Activated naive CD4-positive, alpha-beta T cell treated with anti-CD3 and anti-CD28 coated beads for 36 hours (primary cell): ENCODE measurements around the gene LHFPL4. TPM values are rescaled to one million over a fixed set of nuclear protein-coding genes. Genes with fewer than 3 reads are reported as not detected.
"Not testable (repeated sequence)": the region's sequence is repeated elsewhere in the genome, so short reads cannot be mapped to it uniquely, and the experiment has no call there.

ENCODE experiments used
- CTCF ChIA-PET: fragments of 350-600 bp; sonication (Branson Sonifier 250); formaldehyde crosslinking; loops from one replicate; lab custom pipeline; 2021; ENCODE audit warnings: antibody characterized with exemption; lab: Charles Lee
- DNase-seq: peaks from one replicate; pipeline ENCODE4 v3.0.0-alpha.2; 2020
- H3K27ac Mint-ChIP-seq: one replicate; pipeline ENCODE4 v1.8.0; 2021; ENCODE audit warnings: mild to moderate bottlenecking, mixed read lengths
- H3K27me3 Mint-ChIP-seq: one replicate; pipeline ENCODE4 v1.8.0; 2021; ENCODE audit warnings: low read depth, mixed read lengths
- H3K36me3 Mint-ChIP-seq: one replicate; pipeline ENCODE4 v1.8.0; 2021; ENCODE audit warnings: low read depth, mixed read lengths
- H3K4me1 Mint-ChIP-seq: one replicate; pipeline ENCODE4 v1.8.0; 2021; ENCODE audit warnings: low read depth, mixed read lengths
- H3K4me3 Mint-ChIP-seq: one replicate; pipeline ENCODE4 v1.8.0; 2021; ENCODE audit warnings: mild to moderate bottlenecking, moderate library complexity, mixed read lengths
- H3K9me3 Mint-ChIP-seq: one replicate; pipeline ENCODE4 v1.8.0; 2021; ENCODE audit warnings: mixed read lengths
- intact Hi-C: fragments of 100-400 bp; cut with micrococcal nuclease; formaldehyde crosslinking; loops from one replicate; pipeline ENCODE4 v1.15.1; 2023
- total RNA-seq, 2 experiments: library from RNA; stranded (reverse); gene quantifications; one replicate each; pipeline ENCODE4 v1.2.3, GENCODE V29; 2021

The LHFPL4 gene
- total RNA-seq, 2 experiments from 2014 or later: not detected

DNA sequence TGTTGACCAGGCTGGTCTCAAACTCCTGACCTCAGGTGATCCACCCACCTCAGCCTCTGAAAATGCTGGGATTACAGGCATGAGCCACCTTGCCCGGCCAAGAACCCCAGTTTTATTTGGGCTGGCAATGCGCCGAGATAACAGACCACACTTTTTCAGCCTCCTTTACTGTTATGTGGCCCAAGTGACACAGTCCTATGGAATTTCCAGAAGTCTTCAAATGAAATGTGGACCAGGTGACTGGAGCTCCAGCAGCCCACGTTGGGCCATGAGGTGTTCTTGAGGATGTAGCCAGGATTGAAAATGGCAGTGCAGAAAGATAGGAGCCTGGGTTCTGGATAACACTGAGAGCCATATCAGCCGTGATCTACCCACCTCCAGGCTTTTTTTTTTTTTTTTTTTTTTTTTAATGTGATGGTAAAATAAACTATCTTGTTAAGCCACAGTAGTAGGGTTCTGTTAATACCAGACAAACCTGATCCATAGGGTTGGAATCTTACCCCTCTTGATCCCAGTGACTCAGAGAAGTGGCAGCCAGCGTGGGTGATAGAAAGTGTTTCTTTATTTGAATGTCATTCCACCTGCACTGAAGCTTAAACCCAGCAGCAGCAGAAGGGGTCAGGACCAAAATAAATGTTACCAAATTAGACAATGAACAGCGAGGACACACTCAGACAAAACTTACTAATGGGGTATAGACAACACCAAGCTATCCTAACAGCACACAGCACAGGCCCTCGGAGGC is 55.6 kb downstream of the LHFPL4 start:
- Mint-ChIP-seq H3K9me3 (no peaks in the 10 kb centered on the region), H3K4me3 (no peak overlapping the region), H3K27ac (no peak overlapping the region), H3K4me1 (peaks cover 6% of the 10 kb centered on the region), H3K36me3 (peaks cover 4% of the 10 kb centered on the region), H3K27me3 (peaks cover 19% of the 10 kb centered on the region)
- no peak for DNase-seq
- CTCF ChIA-PET: no interaction called here
- intact Hi-C loops: no loop called here

DNA sequence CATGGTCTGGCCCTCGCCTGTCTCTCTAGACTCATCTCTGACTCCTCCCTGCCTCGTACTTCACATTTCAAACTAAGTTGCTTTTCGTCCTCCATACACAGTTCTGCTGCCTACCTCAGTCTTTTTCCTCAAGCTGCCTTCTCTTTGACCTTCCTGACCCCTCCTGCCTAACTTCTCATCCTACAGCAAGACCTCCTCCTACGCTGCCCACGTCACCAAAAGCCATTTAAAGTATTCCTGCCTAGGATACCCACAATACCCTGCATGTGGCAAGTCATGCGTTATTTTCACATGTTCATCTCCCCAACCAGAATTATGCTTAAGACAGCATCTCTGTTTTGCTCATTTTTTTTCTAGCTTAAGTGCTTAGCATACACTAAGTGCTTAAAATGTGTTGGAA is 56.7 kb downstream of the LHFPL4 start:
- no peak overlapping the region for H3K27ac Mint-ChIP-seq
- H3K4me1 Mint-ChIP-seq: peaks cover 6% of the 10 kb centered on the region
- CTCF ChIA-PET: no interaction called here
- peaks cover 4% of the 10 kb centered on the region for H3K36me3 Mint-ChIP-seq
- H3K9me3 Mint-ChIP-seq: no peaks in the 10 kb centered on the region
- DNase-seq: no peak
- H3K4me3 Mint-ChIP-seq: no peak overlapping the region
- peaks cover 19% of the 10 kb centered on the region for H3K27me3 Mint-ChIP-seq
- intact Hi-C loops: no loop called here

DNA sequence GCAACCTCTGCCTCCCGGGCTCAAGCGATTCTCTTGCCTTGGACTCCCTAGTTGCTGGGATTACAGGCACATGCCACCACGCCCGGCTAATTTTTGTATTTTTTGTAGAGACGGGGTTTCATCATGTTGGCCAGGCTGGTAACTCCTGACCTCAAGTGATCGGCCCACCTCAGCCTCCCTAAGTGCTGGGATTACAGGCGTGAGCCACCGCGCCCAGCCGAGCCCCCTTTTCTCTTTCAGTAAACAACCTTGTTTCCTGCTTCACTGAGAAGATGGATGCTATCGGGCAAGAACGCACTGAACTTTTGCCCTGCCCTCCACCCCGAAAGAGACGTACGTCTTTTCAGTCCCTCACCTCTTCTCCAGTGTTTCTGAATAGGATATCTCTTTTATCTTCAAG is 59.6 kb downstream of the LHFPL4 start:
- DNase-seq, H3K36me3 Mint-ChIP-seq, H3K27me3 Mint-ChIP-seq, H3K4me3 Mint-ChIP-seq, H3K4me1 Mint-ChIP-seq, intact Hi-C loops, H3K9me3 Mint-ChIP-seq, H3K27ac Mint-ChIP-seq: not testable (repeated sequence)
- CTCF ChIA-PET: interaction anchor here (1.2 kb wide), 1 partner anchor 10 kb away, joined by 5 read pairs; no protein-coding TSS in a partner anchor

DNA sequence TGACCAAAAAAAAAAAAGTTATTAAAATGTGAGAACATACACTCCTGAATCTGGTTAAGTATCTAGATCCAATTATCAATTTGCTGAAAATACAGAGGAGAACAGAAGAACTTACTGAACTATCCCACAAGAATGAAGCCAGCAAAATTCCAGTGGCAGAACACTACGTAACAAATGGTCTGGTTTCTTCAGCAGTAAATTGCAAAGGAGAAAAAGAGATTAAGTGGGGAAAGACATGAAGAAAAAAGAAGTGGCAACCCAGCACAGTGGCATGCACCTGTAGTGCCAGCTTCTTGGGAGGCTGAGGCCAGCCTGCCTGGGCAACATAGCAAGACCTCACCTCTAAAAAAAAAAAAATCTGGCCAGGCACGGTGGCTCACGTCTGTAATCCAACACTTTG is 62.1 kb downstream of the LHFPL4 start:
- intact Hi-C loops: no loop called here
- CTCF ChIA-PET: interaction anchor here (0.7 to 1.4 kb wide), 3 partner anchors 12 to 547 kb away, joined by 3 to 8 read pairs (median 3); no protein-coding TSS in a partner anchor
- Mint-ChIP-seq H3K4me1 (no peaks in the 10 kb centered on the region), H3K27ac (no peak overlapping the region), H3K27me3 (no peaks in the 10 kb centered on the region), H3K36me3 (peaks cover 13% of the 10 kb centered on the region), H3K4me3 (no peak overlapping the region), H3K9me3 (peaks cover 12% of the 10 kb centered on the region)
- no peak for DNase-seq

DNA sequence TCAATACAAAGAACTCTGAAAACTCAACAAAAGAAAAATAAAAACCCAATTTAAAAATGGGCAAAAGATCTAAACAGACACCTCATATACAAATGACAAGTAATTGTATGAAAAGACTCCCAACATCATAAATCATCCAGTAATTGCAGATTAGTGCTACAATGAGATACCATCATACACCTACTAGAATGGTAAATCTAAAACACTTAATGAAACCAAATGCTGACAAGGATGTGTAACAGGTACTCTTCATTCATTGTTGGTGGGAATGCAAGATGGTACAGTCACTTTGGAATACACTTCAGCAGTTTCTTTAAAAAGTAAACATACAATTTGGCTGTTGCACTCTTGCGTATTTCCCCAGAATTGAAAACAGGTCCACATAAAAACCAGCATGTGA is 68.4 kb downstream of the LHFPL4 start:
- H3K4me3 Mint-ChIP-seq: no peak overlapping the region
- no peaks in the 10 kb centered on the region for H3K4me1 Mint-ChIP-seq
- CTCF ChIA-PET: interaction anchor here (0.7 kb wide), 1 partner anchor 118 kb away, joined by 3 read pairs; no protein-coding TSS in a partner anchor
- no peak for DNase-seq
- H3K27me3 Mint-ChIP-seq: no peaks in the 10 kb centered on the region
- H3K27ac Mint-ChIP-seq: no peak overlapping the region
- intact Hi-C loops: no loop called here
- peaks cover 35% of the 10 kb centered on the region for H3K36me3 Mint-ChIP-seq
- H3K9me3 Mint-ChIP-seq: peaks cover 13% of the 10 kb centered on the region

DNA sequence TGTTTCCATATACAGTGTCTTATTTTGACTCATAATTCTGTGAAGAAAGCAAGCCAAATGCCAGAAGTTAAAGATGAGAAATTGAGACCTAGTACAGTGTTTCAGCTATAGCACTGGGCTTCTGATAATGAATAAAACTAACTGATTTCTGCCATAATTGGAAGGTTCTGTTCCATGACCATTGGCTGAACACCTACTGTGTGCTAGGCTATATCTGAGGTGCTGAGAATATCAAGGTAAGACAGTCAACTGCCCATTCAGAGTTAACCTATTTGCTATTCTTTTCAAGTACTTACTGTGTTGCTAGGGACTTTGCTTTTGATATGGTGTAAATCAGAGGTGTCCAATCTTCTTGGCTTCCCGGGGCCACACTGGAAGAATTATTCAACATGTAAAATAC is 73.4 kb downstream of the LHFPL4 start:
- intact Hi-C loops: no loop called here
- H3K36me3 Mint-ChIP-seq: peaks cover 61% of the 10 kb centered on the region
- CTCF ChIA-PET: interaction anchor here (0.7 kb wide), 1 partner anchor 22 kb away, joined by 3 read pairs; no protein-coding TSS in a partner anchor

DNA sequence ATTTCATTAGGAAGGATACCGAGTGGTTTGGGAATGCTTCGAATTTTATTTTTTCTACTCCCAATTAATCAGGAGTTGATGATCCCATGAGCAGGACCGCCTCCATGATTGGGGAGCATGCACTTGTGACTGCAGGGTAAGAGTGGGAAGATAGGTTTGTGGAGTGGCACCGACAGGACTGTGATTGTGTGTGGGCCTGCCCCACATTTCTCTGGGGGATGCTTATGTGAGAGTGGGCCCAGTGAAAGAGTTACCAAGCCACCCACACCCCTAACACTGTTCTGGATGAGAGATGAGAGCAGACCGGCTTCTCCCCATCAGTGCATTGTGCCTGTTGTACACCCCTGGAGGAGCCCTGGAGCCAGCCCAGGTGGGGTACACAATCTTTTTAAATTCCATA is 76.7 kb downstream of the LHFPL4 start:
- Mint-ChIP-seq H3K27ac (no peak overlapping the region), H3K36me3 (peaks cover 71% of the 10 kb centered on the region), H3K4me3 (no peak overlapping the region), H3K27me3 (no peaks in the 10 kb centered on the region), H3K4me1 (no peaks in the 10 kb centered on the region), H3K9me3 (no peaks in the 10 kb centered on the region)
- no peak for DNase-seq
- CTCF ChIA-PET: interaction anchor here (1.0 kb wide), 1 partner anchor 124 kb away, joined by 3 read pairs; no protein-coding TSS in a partner anchor
- intact Hi-C loops: no loop called here

More for the DNA sequence above, 73.4 kb downstream of the LHFPL4 start:
- Mint-ChIP-seq H3K27me3 (no peaks in the 10 kb centered on the region), H3K4me3 (no peak overlapping the region), H3K27ac (no peak overlapping the region), H3K9me3 (no peaks in the 10 kb centered on the region), H3K4me1 (no peaks in the 10 kb centered on the region)
- DNase-seq: no peak

DNA sequence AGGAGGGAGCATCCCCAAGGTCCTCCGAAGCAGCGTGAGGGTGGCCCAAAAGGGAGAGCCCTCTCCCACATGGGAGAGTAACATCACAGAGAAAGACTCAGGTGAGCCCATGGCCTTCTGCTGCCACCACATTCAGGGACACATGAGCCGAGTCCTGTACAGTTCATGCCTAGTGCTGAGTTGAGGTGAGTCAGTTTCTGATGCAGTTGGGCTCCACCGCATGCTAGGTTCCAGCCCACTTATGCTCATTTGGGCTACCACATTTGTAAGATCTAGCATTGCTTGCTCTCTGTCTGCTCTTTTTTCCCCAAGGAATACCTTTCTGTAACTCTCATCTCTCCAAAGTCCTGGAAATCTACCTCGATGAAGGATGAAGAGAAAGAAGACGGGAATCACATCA is 79.1 kb downstream of the LHFPL4 start:
- H3K27me3 Mint-ChIP-seq: no peaks in the 10 kb centered on the region
- intact Hi-C loops: no loop called here
- DNase-seq: no peak
- CTCF ChIA-PET: no interaction called here
- H3K4me3 Mint-ChIP-seq: no peak overlapping the region
- H3K4me1 Mint-ChIP-seq: no peaks in the 10 kb centered on the region
- H3K27ac Mint-ChIP-seq: no peak overlapping the region
- H3K36me3 Mint-ChIP-seq: peaks cover 70% of the 10 kb centered on the region
- no peaks in the 10 kb centered on the region for H3K9me3 Mint-ChIP-seq

DNA sequence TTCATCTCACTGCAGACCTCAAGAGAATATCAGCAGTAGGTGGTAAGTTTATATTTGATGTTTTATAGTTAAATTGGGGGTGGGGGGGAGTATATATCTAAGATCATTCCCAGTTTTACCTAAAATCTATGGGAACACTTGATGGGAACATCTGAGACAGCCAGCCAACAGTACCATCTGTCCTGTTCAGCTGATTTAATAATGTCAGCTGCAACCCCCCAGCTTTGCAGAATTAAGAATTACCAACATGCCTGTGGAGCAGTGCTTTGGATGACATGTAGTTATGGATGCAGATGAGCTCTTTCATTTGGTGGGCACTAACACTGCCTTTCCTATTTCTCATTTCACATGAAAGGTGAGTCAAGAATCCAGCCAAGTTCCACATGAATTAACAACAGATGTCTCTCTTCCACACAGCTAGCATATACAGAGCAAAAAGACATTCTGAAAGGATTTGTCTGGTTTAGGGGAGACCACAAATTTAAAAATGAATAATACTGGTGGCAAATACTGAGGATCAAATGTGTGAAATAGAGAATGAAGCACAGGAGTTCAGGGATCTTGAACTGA is 80.0 kb downstream of the LHFPL4 start:
- Mint-ChIP-seq H3K4me3 (no peak overlapping the region), H3K27me3 (no peaks in the 10 kb centered on the region), H3K36me3 (peaks cover 65% of the 10 kb centered on the region), H3K9me3 (no peaks in the 10 kb centered on the region), H3K4me1 (no peaks in the 10 kb centered on the region), H3K27ac (no peak overlapping the region)
- no peak for DNase-seq
- CTCF ChIA-PET: no interaction called here
- intact Hi-C loops: no loop called here

DNA sequence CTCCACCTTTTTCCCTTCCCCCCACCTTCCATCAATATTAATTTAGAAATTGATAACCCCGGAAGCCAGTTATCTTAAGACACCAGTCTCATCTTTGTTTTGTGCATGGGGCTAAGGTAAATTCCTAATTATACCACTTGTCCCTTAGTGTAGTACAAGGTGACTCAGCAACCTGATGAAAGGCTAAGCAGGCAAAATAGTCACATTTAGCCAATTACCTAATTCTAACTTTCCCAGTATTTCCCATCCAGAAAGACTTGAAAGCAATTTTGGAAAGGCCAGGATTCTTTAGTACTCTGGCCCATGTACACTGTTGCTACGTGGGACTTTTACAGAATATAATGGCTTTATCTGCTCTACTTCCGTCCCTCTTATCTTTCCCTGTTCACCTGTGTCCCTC is 83.6 kb downstream of the LHFPL4 start:
- Mint-ChIP-seq H3K27me3 (no peaks in the 10 kb centered on the region), H3K9me3 (no peaks in the 10 kb centered on the region), H3K27ac (peak overlapping the region; percentile 19), H3K36me3 (peaks cover 62% of the 10 kb centered on the region), H3K4me3 (no peak overlapping the region), H3K4me1 (no peaks in the 10 kb centered on the region)
- CTCF ChIA-PET: no interaction called here
- DNase-seq: no peak
- intact Hi-C loops: no loop called here

DNA sequence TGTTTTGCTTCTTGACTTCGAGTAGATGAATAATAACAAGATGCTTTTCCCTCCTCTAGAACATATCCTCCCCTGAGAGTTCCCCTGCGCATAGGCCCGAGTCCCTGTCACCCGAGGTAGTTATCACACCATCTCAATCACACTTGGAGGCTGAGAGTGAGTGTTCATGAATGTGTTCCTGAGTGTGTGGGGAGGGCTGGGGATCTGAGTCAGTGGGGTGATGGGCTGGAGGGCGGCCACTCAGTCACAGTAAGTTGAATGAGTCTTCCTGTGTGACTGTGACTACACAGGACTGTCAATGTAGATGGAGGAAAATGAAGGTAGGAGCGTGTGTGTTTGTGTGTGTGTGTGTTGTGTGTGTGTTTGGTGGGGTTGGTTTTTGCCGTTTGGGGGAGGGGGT is 85.2 kb downstream of the LHFPL4 start:
- H3K27ac Mint-ChIP-seq: peak overlapping the region; percentile 1
- CTCF ChIA-PET: no interaction called here
- DNase-seq: peak; percentile 14
- intact Hi-C loops: no loop called here
- H3K4me1 Mint-ChIP-seq: no peaks in the 10 kb centered on the region
- H3K9me3 Mint-ChIP-seq: no peaks in the 10 kb centered on the region
- no peaks in the 10 kb centered on the region for H3K27me3 Mint-ChIP-seq
- H3K36me3 Mint-ChIP-seq: peaks cover 54% of the 10 kb centered on the region
- H3K4me3 Mint-ChIP-seq: no peak overlapping the region

DNA sequence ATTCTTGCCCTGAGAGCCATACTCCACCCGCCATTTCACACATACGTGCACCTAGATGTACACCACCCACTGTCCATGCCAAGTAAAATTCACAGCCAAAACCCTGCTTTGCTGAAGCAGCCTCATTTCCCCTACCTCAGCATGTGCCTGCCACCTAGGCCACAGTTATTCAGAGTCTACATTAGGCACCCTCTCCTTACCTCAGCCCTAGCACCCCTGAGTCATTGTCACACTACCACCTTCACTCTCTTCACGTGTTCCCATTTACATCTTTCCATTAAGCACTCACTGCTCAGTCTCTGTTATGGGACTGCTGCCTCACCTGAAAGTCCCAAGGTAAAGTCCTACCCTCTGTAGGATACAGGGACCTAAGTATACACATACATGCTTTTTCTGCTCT is 86.2 kb downstream of the LHFPL4 start:
- Mint-ChIP-seq H3K27ac (peak overlapping the region; percentile 44), H3K27me3 (no peaks in the 10 kb centered on the region), H3K4me1 (no peaks in the 10 kb centered on the region), H3K36me3 (peaks cover 47% of the 10 kb centered on the region), H3K4me3 (no peak overlapping the region), H3K9me3 (no peaks in the 10 kb centered on the region)
- intact Hi-C loops: no loop called here
- CTCF ChIA-PET: no interaction called here
- no peak for DNase-seq

DNA sequence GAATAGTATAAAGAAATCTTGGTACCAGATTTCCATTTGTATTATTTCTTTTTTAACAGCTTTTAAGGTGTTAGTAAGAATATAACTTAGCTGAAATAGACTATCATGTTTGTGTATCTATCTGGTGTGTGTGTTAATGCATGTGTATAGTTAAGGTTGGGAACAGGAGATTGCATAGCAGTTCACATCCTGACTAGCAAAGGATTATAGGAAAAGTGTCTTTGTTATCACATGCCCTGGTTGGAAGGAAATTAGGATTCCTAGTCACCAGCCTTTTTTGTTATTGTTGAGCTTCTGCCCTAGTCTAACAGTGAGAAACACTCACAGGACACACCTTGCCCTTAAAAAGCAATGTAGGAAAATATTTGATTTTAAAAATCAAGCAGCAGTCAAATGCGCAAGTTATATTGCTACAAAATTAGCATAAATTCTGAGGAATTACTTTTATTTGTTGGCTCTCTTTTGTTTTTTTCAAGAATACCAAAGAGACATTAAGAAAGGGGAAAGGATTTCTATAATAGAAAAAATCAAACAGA is 98.0 kb downstream of the LHFPL4 start:
- no peaks in the 10 kb centered on the region for H3K9me3 Mint-ChIP-seq
- H3K4me1 Mint-ChIP-seq: peaks cover 13% of the 10 kb centered on the region
- DNase-seq: no peak
- CTCF ChIA-PET: no interaction called here
- intact Hi-C loops: no loop called here
- no peaks in the 10 kb centered on the region for H3K27me3 Mint-ChIP-seq
- peaks cover 28% of the 10 kb centered on the region for H3K36me3 Mint-ChIP-seq
- no peak overlapping the region for H3K27ac Mint-ChIP-seq
- no peak overlapping the region for H3K4me3 Mint-ChIP-seq
